GM21515 (cell line): Measurements from ENCODE around the gene POU2F2.
A peak's percentile ranks its signal among the peaks of the same experiment; 100 is the strongest.

ENCODE experiments used
- ATAC-seq: cut with Tn5 transposase; IDR thresholded peaks from one replicate; pipeline ENCODE4 v1.9.1; 2021; ENCODE audit not compliant: unreplicated experiment

POU2F2 gene

GRCh38 chr19:42132030-42132628 is at the start of gene POU2F2:
Gene POU2F2, minus strand, starts transcription at chr19:42132446. Its CDS starts 35 bp downstream, at chr19:42132411.
- peak; percentile 39 for ATAC-seq

- no peak for ATAC-seq
Measured at GRCh38 chr19:42178791-42179674, 46.8 kb upstream of the POU2F2 start.

- no peak for ATAC-seq
Measured at GRCh38 chr19:42177686-42178019, 45.4 kb upstream of the POU2F2 start.

- ATAC-seq: no peak
Measured at GRCh38 chr19:42176990-42177685, 44.9 kb upstream of the POU2F2 start.

- no peak for ATAC-seq
Measured at GRCh38 chr19:42176649-42176989, 44.4 kb upstream of the POU2F2 start.

- ATAC-seq: no peak
Measured at GRCh38 chr19:42175952-42176648, 43.9 kb upstream of the POU2F2 start.

- ATAC-seq: no peak
Measured at GRCh38 chr19:42174958-42175734, 42.9 kb upstream of the POU2F2 start.

GRCh38 chr19:42174188-42174587 is 41.9 kb upstream of the POU2F2 start:
- ATAC-seq: no peak

GRCh38 chr19:42173695-42174094 is 41.4 kb upstream of the POU2F2 start:
- no peak for ATAC-seq

GRCh38 chr19:42172261-42172660 is 40.0 kb upstream of the POU2F2 start:
- no peak for ATAC-seq

- ATAC-seq: no peak
Measured at GRCh38 chr19:42170715-42171114, 38.5 kb upstream of the POU2F2 start.

- no peak for ATAC-seq
Measured at GRCh38 chr19:42169486-42170413, 37.5 kb upstream of the POU2F2 start.

GRCh38 chr19:42168206-42168605 is 36.0 kb upstream of the POU2F2 start:
- no peak for ATAC-seq

- ATAC-seq: no peak
Measured at GRCh38 chr19:42166316-42166715, 34.1 kb upstream of the POU2F2 start.

- ATAC-seq: no peak
Measured at GRCh38 chr19:42165146-42165545, 32.9 kb upstream of the POU2F2 start.

- ATAC-seq: no peak
Measured at GRCh38 chr19:42161616-42162263, 29.5 kb upstream of the POU2F2 start.

- no peak for ATAC-seq
Measured at GRCh38 chr19:42159942-42160341, 27.7 kb upstream of the POU2F2 start.

- ATAC-seq: no peak
Measured at GRCh38 chr19:42158926-42159325, 26.7 kb upstream of the POU2F2 start.

- ATAC-seq: no peak
Measured at GRCh38 chr19:42156571-42156970, 24.3 kb upstream of the POU2F2 start.
